GM12873 (cell line): ENCODE data around the gene DUSP10.

ENCODE experiments used
- TF ChIP-seq, protein P1 (sequence below): IDR thresholded peaks from 2 replicates; pipeline ENCODE4 v1.5.1; 2012; ENCODE audit warnings: low read depth, mild to moderate bottlenecking, moderate library complexity, low read length, control low read depth; ENCODE audit not compliant: insufficient read depth; ENCODE audit errors: missing control alignments

DUSP10 gene

DNA sequence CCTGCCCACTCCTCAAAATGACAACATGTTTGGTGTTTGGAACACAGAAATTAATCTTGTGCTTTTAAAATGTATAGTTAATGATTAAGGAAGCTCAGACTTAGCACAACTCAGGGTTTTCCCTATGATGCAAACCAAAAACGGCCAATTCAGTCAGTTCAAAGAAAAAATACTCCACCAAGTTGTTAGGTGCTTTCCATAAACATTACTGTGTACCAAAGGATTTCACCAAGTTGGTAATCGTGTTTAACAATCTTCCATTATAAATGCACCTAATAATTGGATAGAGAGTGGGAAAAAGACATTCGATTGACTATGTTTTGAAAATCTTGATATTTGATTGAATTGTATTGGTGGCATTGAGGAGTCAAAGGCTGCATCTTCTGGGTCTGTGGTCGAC is 33.3 kb upstream of the DUSP10 start:
- TF ChIP-seq, protein P1, sequence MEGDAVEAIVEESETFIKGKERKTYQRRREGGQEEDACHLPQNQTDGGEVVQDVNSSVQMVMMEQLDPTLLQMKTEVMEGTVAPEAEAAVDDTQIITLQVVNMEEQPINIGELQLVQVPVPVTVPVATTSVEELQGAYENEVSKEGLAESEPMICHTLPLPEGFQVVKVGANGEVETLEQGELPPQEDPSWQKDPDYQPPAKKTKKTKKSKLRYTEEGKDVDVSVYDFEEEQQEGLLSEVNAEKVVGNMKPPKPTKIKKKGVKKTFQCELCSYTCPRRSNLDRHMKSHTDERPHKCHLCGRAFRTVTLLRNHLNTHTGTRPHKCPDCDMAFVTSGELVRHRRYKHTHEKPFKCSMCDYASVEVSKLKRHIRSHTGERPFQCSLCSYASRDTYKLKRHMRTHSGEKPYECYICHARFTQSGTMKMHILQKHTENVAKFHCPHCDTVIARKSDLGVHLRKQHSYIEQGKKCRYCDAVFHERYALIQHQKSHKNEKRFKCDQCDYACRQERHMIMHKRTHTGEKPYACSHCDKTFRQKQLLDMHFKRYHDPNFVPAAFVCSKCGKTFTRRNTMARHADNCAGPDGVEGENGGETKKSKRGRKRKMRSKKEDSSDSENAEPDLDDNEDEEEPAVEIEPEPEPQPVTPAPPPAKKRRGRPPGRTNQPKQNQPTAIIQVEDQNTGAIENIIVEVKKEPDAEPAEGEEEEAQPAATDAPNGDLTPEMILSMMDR: no peak

GRCh38 chr1:221774054-221774842 is 32.4 kb upstream of the DUSP10 start:
- TF ChIP-seq, protein P1: no peak

DNA sequence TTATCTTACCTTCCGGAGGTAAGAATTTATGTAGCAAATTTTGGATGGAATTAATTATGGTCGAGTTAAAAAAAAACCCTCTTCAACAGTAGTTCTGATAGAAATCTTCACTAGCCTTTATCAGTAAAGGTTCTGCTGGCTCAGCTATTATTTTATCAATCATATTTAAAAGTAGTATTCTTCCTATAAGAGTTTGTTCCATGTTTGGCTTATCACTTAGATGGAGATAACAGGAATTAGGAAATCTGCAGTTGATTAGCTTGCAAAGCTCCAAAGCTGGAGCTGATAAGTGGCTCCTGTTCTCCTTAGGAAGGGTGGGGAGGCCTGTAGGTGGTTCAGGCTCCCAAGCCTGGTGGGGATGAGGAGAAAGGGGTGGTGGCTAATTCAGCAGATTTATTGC is 31.5 kb upstream of the DUSP10 start:
- TF ChIP-seq, protein P1: no peak

DNA sequence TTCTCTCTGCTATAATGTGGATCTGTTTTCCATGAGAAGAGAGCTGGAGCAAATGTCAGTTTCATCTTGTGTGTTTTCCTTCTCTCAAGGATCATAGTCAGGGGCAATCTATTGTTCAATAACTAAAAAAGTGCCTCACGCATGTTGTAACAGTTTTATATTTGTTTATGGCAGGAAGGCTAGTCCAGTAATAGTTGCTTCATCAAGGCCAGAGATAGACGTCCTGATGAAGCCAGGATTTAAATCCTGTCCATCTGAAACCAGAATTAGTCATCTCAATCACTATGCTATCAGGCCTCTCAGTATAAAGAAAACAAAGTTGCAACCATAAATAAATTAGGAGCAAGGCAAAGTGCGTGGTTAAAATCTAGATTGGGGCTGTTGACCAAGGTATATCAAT is 30.2 kb upstream of the DUSP10 start:
- TF ChIP-seq, protein P1: no peak

- TF ChIP-seq, protein P1: no peak
Measured at GRCh38 chr1:221768444-221769066, 26.7 kb upstream of the DUSP10 start.

DNA sequence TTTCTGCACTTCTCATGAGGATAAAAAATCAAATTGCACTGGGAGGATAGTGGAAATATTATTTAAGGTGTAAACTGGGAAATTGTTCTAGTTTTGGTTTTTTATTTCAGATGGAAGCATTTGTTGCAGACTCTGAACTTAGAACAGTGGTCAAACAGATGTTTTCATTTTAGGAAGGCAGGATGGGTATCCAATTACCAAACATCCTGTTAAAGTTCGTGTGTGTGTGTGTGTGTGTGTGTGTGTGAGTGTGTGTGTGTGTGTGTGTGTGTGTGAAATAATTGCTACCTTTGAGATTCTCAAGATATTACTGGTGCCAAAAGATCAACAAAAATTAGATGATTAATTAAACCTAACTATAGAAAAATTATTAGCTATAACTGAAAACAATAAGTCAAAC is 24.3 kb upstream of the DUSP10 start:
- TF ChIP-seq, protein P1: no peak

DNA sequence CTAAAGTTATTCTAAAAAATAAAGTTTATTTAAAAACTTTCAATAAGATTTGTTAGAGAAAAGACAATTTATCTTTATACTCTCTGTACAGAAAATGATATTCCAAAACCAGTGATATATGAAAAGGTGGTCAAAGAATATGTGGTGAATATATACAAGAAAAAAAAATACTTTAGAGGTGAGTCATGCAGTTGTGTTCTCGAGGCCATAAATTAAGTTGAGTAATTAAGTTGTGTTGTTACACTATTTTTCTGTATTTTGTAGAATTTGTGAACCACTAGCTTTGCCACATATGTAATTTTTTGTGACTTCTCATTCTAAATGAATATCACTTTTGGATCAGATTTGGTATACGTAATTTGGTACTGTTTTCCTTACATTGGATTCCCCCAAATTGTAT is 23.6 kb upstream of the DUSP10 start:
- TF ChIP-seq, protein P1: no peak
